GM12878 (cell line): ENCODE results near the gene DMAP1. TPM values are rescaled to one million over a fixed set of nuclear protein-coding genes. Genes with fewer than 3 reads are reported as not detected.

Experiments used
- ATAC-seq: fragments of 200-7000 bp; cut with Tn5 transposase; 3 replicates; pipeline ENCODE4 v1.9.1; 2020; ENCODE audit warnings: mild to moderate bottlenecking, moderate library complexity
- BruUV-seq: library from RNA; stranded (reverse); fragments of 400-500 nt; replicated peaks from 2 replicates; lab custom pipeline; 2021; lab: Mats Ljungman, UMichigan
- CTCF ChIA-PET: fragments of 300-600 bp; sonication (Branson Sonifier 250); formaldehyde crosslinking; extraction: SDS; loops from one replicate; lab custom pipeline; 2021; ENCODE audit warnings: inconsistent platforms; lab: Yijun Ruan, JAX
- POLR2A ChIA-PET: fragments of 350-600 bp; formaldehyde crosslinking; extraction: SDS; loops from one replicate; lab custom pipeline; 2021; ENCODE audit warnings: inconsistent platforms; lab: Charles Lee
- RAD21 ChIA-PET: fragments of 300-600 bp; sonication (Branson Sonifier 250); formaldehyde crosslinking; loops from one replicate; lab custom pipeline; 2023; ENCODE audit warnings: antibody characterized with exemption; ENCODE audit not compliant: unreplicated experiment; lab: Charles Lee
- SMC1A ChIA-PET: fragments of 300-600 bp; sonication (Branson Sonifier 250); formaldehyde crosslinking; loops from one replicate; lab custom pipeline; 2023; ENCODE audit not compliant: unreplicated experiment, uncharacterized antibody; lab: Charles Lee
- DNase-seq: peaks from one replicate; pipeline ENCODE4 v3.0.0-alpha.2; 2011; ENCODE audit warnings: low read depth, low spot score
- FAIRE-seq: peaks from 3 replicates; lab custom pipeline; 2011; peaks lifted over from hg19 to GRCh38; lab: Jason Lieb, UNC
- H2AFZ ChIP-seq: 2 replicates; pipeline ENCODE4 v1.6.0; 2011; ENCODE audit warnings: low read depth, low read length, control low read depth; ENCODE audit not compliant: control insufficient read depth
- H3K27ac ChIP-seq: 2 replicates; pipeline ENCODE4 v1.5.1; 2011; ENCODE audit warnings: control low read depth; ENCODE audit not compliant: control insufficient read depth, insufficient read depth
- H3K27me3 ChIP-seq, 2 experiments: replicated peaks in 1 of 2; 2 replicates each; pipeline versions ENCODE4 v1.6.0 to v1.6.1; 2011; ENCODE audit warnings: low read length in 1 of 2; ENCODE audit not compliant: control insufficient read depth in 2 of 2, insufficient read depth in 2 of 2
- H3K36me3 ChIP-seq, 2 experiments: 2 replicates each; pipeline ENCODE4 v1.5.1; 2011; ENCODE audit warnings: low read length in 1 of 2; ENCODE audit not compliant: control insufficient read depth in 2 of 2, insufficient read depth in 2 of 2
- H3K4me1 ChIP-seq: 2 replicates; pipeline ENCODE4 v1.6.1; 2011; ENCODE audit warnings: mild to moderate bottlenecking, low read length, moderate library complexity, mixed read lengths; ENCODE audit not compliant: control insufficient read depth, insufficient read depth
- H3K4me2 ChIP-seq: 2 replicates; pipeline ENCODE4 v1.6.0; 2011; ENCODE audit warnings: control low read depth; ENCODE audit not compliant: control insufficient read depth, insufficient read depth
- H3K4me3 ChIP-seq: fragments of 200-600 bp; sonication (generic); 2 replicates; pipeline ENCODE4 v1.5.1; 2016
- H3K79me2 ChIP-seq: 2 replicates; pipeline ENCODE4 v1.6.0; 2011; ENCODE audit warnings: low read length; ENCODE audit not compliant: control insufficient read depth, insufficient read depth
- H3K9ac ChIP-seq: 2 replicates; pipeline ENCODE4 v1.8.0; 2011; ENCODE audit warnings: low read length, control low read depth, mixed read lengths; ENCODE audit not compliant: control insufficient read depth, insufficient read depth
- H3K9me3 ChIP-seq: replicated peaks from 3 replicates; pipeline ENCODE4 v1.5.1; 2011; ENCODE audit warnings: mild to moderate bottlenecking, low read length; ENCODE audit not compliant: control insufficient read depth, insufficient read depth
- H4K20me1 ChIP-seq: 2 replicates; pipeline ENCODE4 v1.6.0; 2011; ENCODE audit not compliant: control insufficient read depth, insufficient read depth
- CBFB ChIP-seq: IDR thresholded peaks from 2 replicates; pipeline ENCODE4 v1.6.1; 2016; ENCODE audit warnings: antibody characterized with exemption, low read depth
- CBX3 ChIP-seq: fragments of 200-600 bp; sonication (generic); IDR thresholded peaks from 2 replicates; pipeline ENCODE4 v1.6.1; 2016; ENCODE audit warnings: low read depth, borderline replicate concordance
- EGR1 ChIP-seq, 2 experiments: IDR thresholded peaks; 1 replicate in 1 of 2; 2 replicates in 1 of 2; pipeline ENCODE4 v1.6.1; 2011 to 2012; ENCODE audit warnings: low read depth in 2 of 2, low read length in 2 of 2, borderline replicate concordance in 1 of 2, mild to moderate bottlenecking in 1 of 2, moderate library complexity in 1 of 2
- HDGF ChIP-seq: fragments of 450-650 bp; IDR thresholded peaks from 2 replicates; pipeline ENCODE4 v1.6.1; 2016; ENCODE audit warnings: antibody characterized with exemption
- NFXL1 ChIP-seq: fragments of 450-650 bp; IDR thresholded peaks from 2 replicates; pipeline ENCODE4 v1.6.1; 2017; ENCODE audit warnings: antibody characterized with exemption, mild to moderate bottlenecking, borderline replicate concordance
- NFYA ChIP-seq: IDR thresholded peaks from 2 replicates; pipeline ENCODE4 v1.6.1; 2011; ENCODE audit warnings: low read depth, mild to moderate bottlenecking, low read length, improper control_type of control experiment, borderline replicate concordance
- POLR2AphosphoS5 ChIP-seq: IDR thresholded peaks from 2 replicates; pipeline ENCODE4 v1.6.1; 2011; ENCODE audit warnings: mild to moderate bottlenecking, low read length, inconsistent platforms
- SMC3 ChIP-seq: IDR thresholded peaks from 2 replicates; pipeline ENCODE4 v1.6.1; 2011; ENCODE audit warnings: low read length, improper control_type of control experiment, borderline replicate concordance
- TCF7 ChIP-seq: IDR thresholded peaks from 2 replicates; pipeline ENCODE4 v1.6.1; 2014; ENCODE audit warnings: antibody characterized with exemption, borderline replicate concordance
- ZNF207 ChIP-seq: fragments of 450-650 bp; IDR thresholded peaks from 2 replicates; pipeline ENCODE4 v1.6.1; 2014; ENCODE audit warnings: antibody characterized with exemption, mild to moderate bottlenecking, borderline replicate concordance
- WGBS: methylation state at CpG from one replicate; pipeline ENCODE4 v1.1.6; 2016; ENCODE audit warnings: low lambda C conversion rate; ENCODE audit not compliant: insufficient replicate concordance, insufficient coverage; ENCODE audit errors: missing lambda C conversion rate; 5-methylcytosine and 5-hydroxymethylcytosine counted together
- in situ Hi-C: fragments of 300-500 bp; cut with MboI; formaldehyde crosslinking; loops from 9 replicates; pipeline ENCODE4 v1.14.3; 2018; ENCODE audit warnings: mixed read lengths
- intact Hi-C: fragments of 100-400 bp; cut with micrococcal nuclease; formaldehyde crosslinking; loops from one replicate; pipeline ENCODE4 v1.14.2; 2022; ENCODE audit not compliant: unreplicated experiment
- polyA plus RNA-seq, 11 experiments: library from polyadenylated mRNA; depleted of rRNA in 4 of 11; unstranded in 6 of 11; stranded (reverse) in 5 of 11; fragments of >200 nt; fragmentation: Nextera tagmentation in 4 of 11; fragmentation: Illumina TruSeq in 1 of 11; extraction: Ambion mirVana in 4 of 11; extraction: Trizol in 1 of 11; gene quantifications; 1 replicate in 1 of 11; 2 replicates in 10 of 11; pipeline versions ENCODE4 v1.2.1 to v1.2.3, GENCODE V29; 2011 to 2016; ENCODE audit warnings: inconsistent platforms in 2 of 11, missing spikeins in 2 of 11, low read depth in 1 of 11
- total RNA-seq, 4 experiments: library from RNA; depleted of rRNA in 3 of 4; stranded (reverse); fragments of >200 nt in 3 of 4; fragmentation: Illumina TruSeq in 1 of 4; extraction: Trizol in 1 of 4; gene quantifications; 2 replicates each; pipeline versions ENCODE4 v1.2.1 to v1.2.3, GENCODE V29; 2013 to 2021
- TF ChIP-seq, protein P1 (sequence below): IDR thresholded peaks from 2 replicates; pipeline ENCODE4 v1.6.1; 2011; ENCODE audit warnings: borderline replicate concordance, low read depth, mild to moderate bottlenecking, moderate library complexity, low read length; ENCODE audit not compliant: insufficient read depth, poor library complexity, severe bottlenecking
- TF ChIP-seq, protein P2 (sequence below): fragments of 450-650 bp; formaldehyde crosslinking; IDR thresholded peaks from 2 replicates; pipeline ENCODE4 v1.4.0; 2020; ENCODE audit warnings: mild to moderate bottlenecking, moderate library complexity
- TF ChIP-seq, protein P3 (sequence below), 3 experiments: IDR thresholded peaks in 2 of 3; conservative IDR thresholded peaks in 1 of 3; 2 replicates each; pipeline ENCODE4 v1.5.1; 2011; ENCODE audit warnings: low read depth in 3 of 3, low read length in 3 of 3, mild to moderate bottlenecking in 3 of 3, control low read depth in 2 of 3, moderate library complexity in 2 of 3, inconsistent platforms in 1 of 3, mixed read lengths in 1 of 3; ENCODE audit not compliant: control insufficient read depth in 2 of 3, insufficient read depth in 1 of 3; ENCODE audit errors: extremely low read depth in 1 of 3

The DMAP1 gene
- total and polyA plus RNA-seq, 10 of the 15 experiments (the other 5 are each of a cell fraction or from before 2014, with no cell fraction given): 1.9 to 59.1 (median 37.7) TPM

- H3K27me3 ChIP-seq: no peaks in the 10 kb centered on the region
- no peak for FAIRE-seq
- ChIA-PET SMC1A (interaction anchor here (0.6 to 2.5 kb wide), 2 partner anchors 20 to 30 kb away, joined by 3 to 6 read pairs; no protein-coding TSS in a partner anchor), CTCF (interaction anchor here (0.8 to 1.6 kb wide), 4 partner anchors 10 to 77 kb away, joined by 3 to 5 read pairs (median 4); no protein-coding TSS in a partner anchor), POLR2A (no interaction called here), RAD21 (no interaction called here)
- in situ Hi-C loops: no loop called here
- H3K4me3 ChIP-seq: no peak overlapping the region
- peaks cover 0 to 1% of the 10 kb centered on the region in 2 experiments; a peak in 2 of 4 replicates for H3K36me3 ChIP-seq
- BruUV-seq: no TSS peak
- H3K4me2 ChIP-seq: no peak overlapping the region
- no peak overlapping the region for H3K27ac ChIP-seq
- WGBS: 58% methylated on average over 33 of the region's 33 CpGs
- no peaks in the 10 kb centered on the region for H3K4me1 ChIP-seq
- H3K9ac ChIP-seq: no peak overlapping the region
- no peak for DNase-seq
- no peaks in the 10 kb centered on the region for H3K9me3 ChIP-seq
- TF ChIP-seq, protein P1, sequence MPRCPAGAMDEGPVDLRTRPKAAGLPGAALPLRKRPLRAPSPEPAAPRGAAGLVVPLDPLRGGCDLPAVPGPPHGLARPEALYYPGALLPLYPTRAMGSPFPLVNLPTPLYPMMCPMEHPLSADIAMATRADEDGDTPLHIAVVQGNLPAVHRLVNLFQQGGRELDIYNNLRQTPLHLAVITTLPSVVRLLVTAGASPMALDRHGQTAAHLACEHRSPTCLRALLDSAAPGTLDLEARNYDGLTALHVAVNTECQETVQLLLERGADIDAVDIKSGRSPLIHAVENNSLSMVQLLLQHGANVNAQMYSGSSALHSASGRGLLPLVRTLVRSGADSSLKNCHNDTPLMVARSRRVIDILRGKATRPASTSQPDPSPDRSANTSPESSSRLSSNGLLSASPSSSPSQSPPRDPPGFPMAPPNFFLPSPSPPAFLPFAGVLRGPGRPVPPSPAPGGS: no peak
- TF ChIP-seq, protein P2, sequence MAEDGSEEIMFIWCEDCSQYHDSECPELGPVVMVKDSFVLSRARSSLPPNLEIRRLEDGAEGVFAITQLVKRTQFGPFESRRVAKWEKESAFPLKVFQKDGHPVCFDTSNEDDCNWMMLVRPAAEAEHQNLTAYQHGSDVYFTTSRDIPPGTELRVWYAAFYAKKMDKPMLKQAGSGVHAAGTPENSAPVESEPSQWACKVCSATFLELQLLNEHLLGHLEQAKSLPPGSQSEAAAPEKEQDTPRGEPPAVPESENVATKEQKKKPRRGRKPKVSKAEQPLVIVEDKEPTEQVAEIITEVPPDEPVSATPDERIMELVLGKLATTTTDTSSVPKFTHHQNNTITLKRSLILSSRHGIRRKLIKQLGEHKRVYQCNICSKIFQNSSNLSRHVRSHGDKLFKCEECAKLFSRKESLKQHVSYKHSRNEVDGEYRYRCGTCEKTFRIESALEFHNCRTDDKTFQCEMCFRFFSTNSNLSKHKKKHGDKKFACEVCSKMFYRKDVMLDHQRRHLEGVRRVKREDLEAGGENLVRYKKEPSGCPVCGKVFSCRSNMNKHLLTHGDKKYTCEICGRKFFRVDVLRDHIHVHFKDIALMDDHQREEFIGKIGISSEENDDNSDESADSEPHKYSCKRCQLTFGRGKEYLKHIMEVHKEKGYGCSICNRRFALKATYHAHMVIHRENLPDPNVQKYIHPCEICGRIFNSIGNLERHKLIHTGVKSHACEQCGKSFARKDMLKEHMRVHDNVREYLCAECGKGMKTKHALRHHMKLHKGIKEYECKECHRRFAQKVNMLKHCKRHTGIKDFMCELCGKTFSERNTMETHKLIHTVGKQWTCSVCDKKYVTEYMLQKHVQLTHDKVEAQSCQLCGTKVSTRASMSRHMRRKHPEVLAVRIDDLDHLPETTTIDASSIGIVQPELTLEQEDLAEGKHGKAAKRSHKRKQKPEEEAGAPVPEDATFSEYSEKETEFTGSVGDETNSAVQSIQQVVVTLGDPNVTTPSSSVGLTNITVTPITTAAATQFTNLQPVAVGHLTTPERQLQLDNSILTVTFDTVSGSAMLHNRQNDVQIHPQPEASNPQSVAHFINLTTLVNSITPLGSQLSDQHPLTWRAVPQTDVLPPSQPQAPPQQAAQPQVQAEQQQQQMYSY (CRISPR knock-in tag): no peak
- TF ChIP-seq SMC3 (peak; percentile 17; the same call in 1 of the 2 replicates), HDGF (no peak), EGR1 (IDR thresholded peaks at IDR 0.05; ENCODE audit: borderline replicate concordance in 1 of 2, low read depth in 2 of 2, low read length in 2 of 2) (peak in 1 of 2 experiments; percentile 71; a peak in 1 of 3 replicates), POLR2AphosphoS5 (no peak), CBFB (no peak), NFYA (no peak), ZNF207 (no peak), TCF7 (no peak), NFXL1 (no peak), CBX3 (no peak)
- TF ChIP-seq, protein P3, sequence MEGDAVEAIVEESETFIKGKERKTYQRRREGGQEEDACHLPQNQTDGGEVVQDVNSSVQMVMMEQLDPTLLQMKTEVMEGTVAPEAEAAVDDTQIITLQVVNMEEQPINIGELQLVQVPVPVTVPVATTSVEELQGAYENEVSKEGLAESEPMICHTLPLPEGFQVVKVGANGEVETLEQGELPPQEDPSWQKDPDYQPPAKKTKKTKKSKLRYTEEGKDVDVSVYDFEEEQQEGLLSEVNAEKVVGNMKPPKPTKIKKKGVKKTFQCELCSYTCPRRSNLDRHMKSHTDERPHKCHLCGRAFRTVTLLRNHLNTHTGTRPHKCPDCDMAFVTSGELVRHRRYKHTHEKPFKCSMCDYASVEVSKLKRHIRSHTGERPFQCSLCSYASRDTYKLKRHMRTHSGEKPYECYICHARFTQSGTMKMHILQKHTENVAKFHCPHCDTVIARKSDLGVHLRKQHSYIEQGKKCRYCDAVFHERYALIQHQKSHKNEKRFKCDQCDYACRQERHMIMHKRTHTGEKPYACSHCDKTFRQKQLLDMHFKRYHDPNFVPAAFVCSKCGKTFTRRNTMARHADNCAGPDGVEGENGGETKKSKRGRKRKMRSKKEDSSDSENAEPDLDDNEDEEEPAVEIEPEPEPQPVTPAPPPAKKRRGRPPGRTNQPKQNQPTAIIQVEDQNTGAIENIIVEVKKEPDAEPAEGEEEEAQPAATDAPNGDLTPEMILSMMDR (IDR thresholded peaks at IDR 0.05 in 2 of 3, conservative IDR thresholded peaks at IDR 0.05 in 1 of 3; ENCODE audit: control insufficient read depth in 2 of 3, extremely low read depth in 1 of 3, insufficient read depth in 1 of 3, low read depth in 3 of 3, low read length in 3 of 3): peak; percentile 40 to 60 (median 58)
- no peaks in the 10 kb centered on the region for H4K20me1 ChIP-seq
- H3K79me2 ChIP-seq: no peaks in the 10 kb centered on the region
- no peak overlapping the region for H2AFZ ChIP-seq
- ATAC-seq: peak; percentile 76
- intact Hi-C loops: no loop called here
Measured at GRCh38 chr1:44237721-44238457, 24.6 kb downstream of the DMAP1 start.
